ENCODE results near the gene IQSEC1. TPM values are rescaled to one million over a fixed set of nuclear protein-coding genes. Genes with fewer than 3 reads are reported as not detected.
A peak's percentile ranks its signal among the peaks of the same experiment; 100 is the strongest.

The IQSEC1 gene
- polyA plus RNA-seq, 3 donors = 17.7 to 61.7 (median 30.3) TPM

DNA sequence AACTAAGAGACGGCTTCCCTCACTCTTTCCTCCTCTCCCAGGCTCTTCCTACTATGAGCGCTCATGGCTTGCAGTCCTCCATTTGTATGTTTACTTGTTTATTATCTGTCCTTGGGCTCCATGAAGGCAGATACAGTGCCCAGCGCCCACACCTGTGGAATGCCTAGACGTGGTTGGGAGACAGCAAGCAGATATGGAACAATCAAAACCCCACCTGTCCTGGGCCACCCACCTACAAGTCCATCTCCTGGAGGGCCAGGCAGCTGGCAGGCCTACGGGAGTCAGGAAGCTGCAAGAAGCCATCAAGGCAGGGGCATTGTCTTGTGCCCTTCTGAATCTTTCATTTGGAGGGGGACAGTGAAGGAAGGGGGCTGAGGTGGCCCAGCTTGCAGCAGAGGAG, 104.7 kb downstream of the IQSEC1 start:
- Mint-ChIP-seq H3K4me3 (no peak overlapping the region), H3K9me3 (peaks cover 0 to 2% (median 0%) of the 10 kb centered on the region in 7 donors), H3K36me3 (peaks cover 69 to 82% of the 10 kb centered on the region in 2 donors), H3K27ac (peak overlapping the region in 1 of 7 donors; percentile 42), H3K4me1 (peaks cover 59% of the 10 kb centered on the region), H3K27me3 (ENCODE audit: low read depth in 3 of 3) (peaks cover 5 to 17% (median 12%) of the 10 kb centered on the region in 3 donors)
- H3K9me3 ChIP-seq (replicated peaks in 1 of 2; ENCODE audit: control insufficient read depth in 1 of 2, insufficient read depth in 1 of 2, low read length in 2 of 2) = no peaks in the 10 kb centered on the region
- intact Hi-C loops (cut with micrococcal nuclease) = loop anchor here in 1 of 2 donors (10.0 kb wide), 1 partner anchor 516 kb away; the partner anchor contains the start of gene HDAC11
- no peak overlapping the region for H3K9ac ChIP-seq (ENCODE audit: insufficient read depth, low read length, poor library complexity, severe bottlenecking)
- TF ChIP-seq, protein P1, sequence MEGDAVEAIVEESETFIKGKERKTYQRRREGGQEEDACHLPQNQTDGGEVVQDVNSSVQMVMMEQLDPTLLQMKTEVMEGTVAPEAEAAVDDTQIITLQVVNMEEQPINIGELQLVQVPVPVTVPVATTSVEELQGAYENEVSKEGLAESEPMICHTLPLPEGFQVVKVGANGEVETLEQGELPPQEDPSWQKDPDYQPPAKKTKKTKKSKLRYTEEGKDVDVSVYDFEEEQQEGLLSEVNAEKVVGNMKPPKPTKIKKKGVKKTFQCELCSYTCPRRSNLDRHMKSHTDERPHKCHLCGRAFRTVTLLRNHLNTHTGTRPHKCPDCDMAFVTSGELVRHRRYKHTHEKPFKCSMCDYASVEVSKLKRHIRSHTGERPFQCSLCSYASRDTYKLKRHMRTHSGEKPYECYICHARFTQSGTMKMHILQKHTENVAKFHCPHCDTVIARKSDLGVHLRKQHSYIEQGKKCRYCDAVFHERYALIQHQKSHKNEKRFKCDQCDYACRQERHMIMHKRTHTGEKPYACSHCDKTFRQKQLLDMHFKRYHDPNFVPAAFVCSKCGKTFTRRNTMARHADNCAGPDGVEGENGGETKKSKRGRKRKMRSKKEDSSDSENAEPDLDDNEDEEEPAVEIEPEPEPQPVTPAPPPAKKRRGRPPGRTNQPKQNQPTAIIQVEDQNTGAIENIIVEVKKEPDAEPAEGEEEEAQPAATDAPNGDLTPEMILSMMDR (IDR thresholded peaks at IDR 0.05) = no peak
- DNase-seq = no peak
- H3K4me2 ChIP-seq (replicated peaks; ENCODE audit: extremely low read depth, low read length, poor library complexity, severe bottlenecking) = peak overlapping the region; percentile 62
- no peak overlapping the region for H3K27ac ChIP-seq (ENCODE audit: low read depth in 1 of 2, low read length in 2 of 2)
- no peak overlapping the region for H3K4me3 ChIP-seq (replicated peaks in 1 of 3; ENCODE audit: low read depth in 2 of 3, low read length in 3 of 3)
- H2AFZ ChIP-seq (ENCODE audit: insufficient read depth, low read depth, low read length, poor library complexity, severe bottlenecking) = no peak overlapping the region
- H3K79me2 ChIP-seq (ENCODE audit: insufficient read depth, low read length) = peaks cover 73% of the 10 kb centered on the region
- H3K36me3 ChIP-seq (replicated peaks in 1 of 2; ENCODE audit: control insufficient read depth in 1 of 2, insufficient read depth in 2 of 2, low read length in 2 of 2) = peaks cover 7 to 74% of the 10 kb centered on the region in 2 donors
- H4K20me1 ChIP-seq (ENCODE audit: insufficient read depth, low read length) = peaks cover 97% of the 10 kb centered on the region
- peaks cover 33 to 50% of the 10 kb centered on the region in 2 donors for H3K4me1 ChIP-seq (ENCODE audit: control insufficient read depth in 1 of 2, insufficient read depth in 2 of 2, low read length in 2 of 2)
- peaks cover 0 to 6% of the 10 kb centered on the region in 2 donors for H3K27me3 ChIP-seq (ENCODE audit: control insufficient read depth in 2 of 2, insufficient read depth in 2 of 2, low read length in 2 of 2)
- 94% methylated on average over 3 of the region's 5 CpGs for WGBS (ENCODE audit: insufficient coverage)

DNA sequence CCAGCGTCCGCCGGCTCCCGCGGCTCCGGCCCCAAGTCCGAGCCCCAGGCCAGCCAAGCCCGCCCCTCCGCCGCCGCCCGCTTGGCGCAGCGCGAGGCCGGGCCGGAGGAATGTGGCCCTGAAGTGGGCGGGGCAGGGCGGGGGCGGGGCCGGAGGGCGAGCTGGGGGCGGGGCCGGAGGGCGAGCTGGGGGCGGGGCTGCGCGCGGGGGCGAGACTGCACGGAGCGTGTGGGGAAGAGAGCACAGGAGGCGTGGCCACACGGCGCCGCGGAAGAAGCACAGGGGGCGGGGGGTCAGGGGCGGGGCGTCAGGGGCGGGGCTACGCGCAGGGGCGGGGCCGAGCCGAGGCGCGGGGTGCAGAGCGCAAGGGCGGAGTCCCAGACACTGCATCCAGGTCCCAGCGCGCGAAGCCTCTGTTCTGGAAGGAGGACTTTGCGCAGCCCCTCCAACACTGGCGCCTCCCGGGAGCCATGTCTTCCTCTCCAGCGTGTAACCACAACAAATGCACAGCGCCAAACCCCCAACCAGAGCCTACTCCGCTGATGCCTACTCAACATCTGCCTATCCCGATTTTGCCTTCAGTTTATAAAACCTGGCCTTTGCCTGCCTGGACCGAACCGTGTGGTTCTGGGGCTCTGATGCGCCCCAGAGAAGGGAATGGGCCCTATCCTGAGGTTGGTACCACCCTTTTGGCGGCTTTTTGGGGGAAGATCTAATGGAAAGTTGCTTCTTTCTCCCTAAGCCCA, 105.5 kb downstream of the IQSEC1 start:
- intact Hi-C loops (cut with micrococcal nuclease) = loop anchor here in 1 of 2 donors (10.0 kb wide), 1 partner anchor 517 kb away; the partner anchor contains the start of gene HDAC11
- peaks cover 10 to 74% of the 10 kb centered on the region in 2 donors for H3K36me3 ChIP-seq (replicated peaks in 1 of 2; ENCODE audit: control insufficient read depth in 1 of 2, insufficient read depth in 2 of 2, low read length in 2 of 2)
- H2AFZ ChIP-seq (ENCODE audit: insufficient read depth, low read depth, low read length, poor library complexity, severe bottlenecking) = no peak overlapping the region
- peaks cover 0 to 6% of the 10 kb centered on the region in 2 donors for H3K27me3 ChIP-seq (ENCODE audit: control insufficient read depth in 2 of 2, insufficient read depth in 2 of 2, low read length in 2 of 2)
- peaks cover 66% of the 10 kb centered on the region for H3K4me1 Mint-ChIP-seq
- H3K27ac Mint-ChIP-seq = peak overlapping the region in 4 of 7 donors; percentile 31 to 52 (median 46)
- peak overlapping the region; percentile 64 to 86 for H3K4me3 Mint-ChIP-seq
- H4K20me1 ChIP-seq (ENCODE audit: insufficient read depth, low read length) = peaks cover 97% of the 10 kb centered on the region
- peak; percentile 78 to 91 (median 87) for DNase-seq
- peaks cover 5 to 17% (median 16%) of the 10 kb centered on the region in 3 donors for H3K27me3 Mint-ChIP-seq (ENCODE audit: low read depth in 3 of 3)
- TF ChIP-seq, protein P1 (IDR thresholded peaks at IDR 0.05) = no peak
- H3K79me2 ChIP-seq (ENCODE audit: insufficient read depth, low read length) = peaks cover 73% of the 10 kb centered on the region
- peak overlapping the region; percentile 80 for H3K4me2 ChIP-seq (replicated peaks; ENCODE audit: extremely low read depth, low read length, poor library complexity, severe bottlenecking)
- H3K9me3 Mint-ChIP-seq = peaks cover 0 to 2% (median 0%) of the 10 kb centered on the region in 7 donors
- peak overlapping the region in 2 of 3 experiments; percentile 7 to 69 for H3K4me3 ChIP-seq (replicated peaks in 1 of 3; ENCODE audit: low read depth in 2 of 3, low read length in 3 of 3)
- peaks cover 70 to 83% of the 10 kb centered on the region in 2 donors for H3K36me3 Mint-ChIP-seq
- H3K4me1 ChIP-seq (ENCODE audit: control insufficient read depth in 1 of 2, insufficient read depth in 2 of 2, low read length in 2 of 2) = peaks cover 33 to 52% of the 10 kb centered on the region in 2 donors
- H3K9me3 ChIP-seq (replicated peaks in 1 of 2; ENCODE audit: control insufficient read depth in 1 of 2, insufficient read depth in 1 of 2, low read length in 2 of 2) = no peaks in the 10 kb centered on the region
- H3K27ac ChIP-seq (ENCODE audit: low read depth in 1 of 2, low read length in 2 of 2) = no peak overlapping the region
- peak overlapping the region; percentile 56 for H3K9ac ChIP-seq (ENCODE audit: insufficient read depth, low read length, poor library complexity, severe bottlenecking)
- WGBS (ENCODE audit: insufficient coverage) = 3% methylated on average over 43 of the region's 64 CpGs
